Measurements from ENCODE around the gene SCARF2. TPM values are rescaled to one million over a fixed set of nuclear protein-coding genes. Genes with fewer than 3 reads are reported as not detected.

Gene SCARF2
- polyA plus RNA-seq, 3 donors, result 0.12 to 0.51 TPM; not detected in 1

DNA sequence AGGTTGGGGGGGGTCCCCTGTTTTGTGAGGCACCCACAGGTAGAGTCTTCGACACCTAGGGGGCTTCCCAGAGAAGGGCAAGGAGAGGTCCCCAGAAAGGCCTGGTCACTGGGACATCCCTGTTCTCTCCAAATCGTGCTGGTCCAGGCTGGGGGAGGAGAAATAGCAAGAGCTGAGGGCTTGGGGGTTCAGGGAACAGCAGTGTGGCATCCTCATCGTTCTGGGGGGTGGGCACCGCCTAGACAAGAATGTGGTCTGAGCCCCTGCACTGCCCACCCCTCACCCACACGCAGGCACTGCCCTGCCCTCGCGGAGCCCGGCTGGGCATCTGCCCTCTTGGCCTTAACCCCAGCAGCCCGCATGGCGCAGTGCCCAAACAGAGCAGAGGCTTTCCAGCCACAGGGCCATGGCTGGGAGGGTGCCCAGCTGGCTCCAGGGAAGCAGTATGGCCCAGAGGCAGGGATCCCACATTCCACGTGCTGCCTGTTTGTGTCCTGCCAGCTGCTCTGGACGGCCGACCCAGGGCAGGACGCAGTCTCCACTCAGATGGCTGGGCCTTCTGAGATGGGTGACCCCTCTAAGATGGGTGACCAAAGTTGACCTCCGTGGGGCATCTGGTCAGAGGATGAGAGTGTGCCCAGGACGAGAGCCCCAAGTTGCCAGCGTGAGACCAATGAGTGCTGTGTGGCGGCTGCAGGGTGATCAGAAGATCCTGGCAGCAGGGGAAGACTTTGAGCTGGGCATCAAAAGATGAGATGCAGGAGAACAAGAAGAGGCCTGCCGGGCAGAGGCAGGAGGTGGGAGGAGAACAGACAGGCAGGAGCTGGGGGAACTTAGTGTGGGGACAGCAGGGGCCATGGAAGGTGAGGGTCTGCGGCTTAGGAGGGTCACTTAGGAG is 14.4 kb downstream of the SCARF2 start:
- Histone ChIP-seq H3K27ac (ENCODE audit: low read depth in 1 of 2, low read length in 2 of 2) (no peak overlapping the region), H3K27me3 (ENCODE audit: control insufficient read depth in 2 of 2, insufficient read depth in 2 of 2, low read length in 2 of 2) (peaks cover 5 to 48% of the 10 kb centered on the region in 2 donors), H3K4me1 (ENCODE audit: control insufficient read depth in 1 of 2, insufficient read depth in 2 of 2, low read length in 2 of 2) (peaks cover 3 to 21% of the 10 kb centered on the region in 2 donors), H2AFZ (ENCODE audit: insufficient read depth, low read depth, low read length, poor library complexity, severe bottlenecking) (no peak overlapping the region), H3K9ac (ENCODE audit: insufficient read depth, low read length, poor library complexity, severe bottlenecking) (no peak overlapping the region), H3K4me3 (replicated peaks in 1 of 3; ENCODE audit: low read depth in 2 of 3, low read length in 3 of 3) (no peak overlapping the region), H4K20me1 (ENCODE audit: insufficient read depth, low read length) (no peaks in the 10 kb centered on the region), H3K36me3 (replicated peaks in 1 of 2; ENCODE audit: control insufficient read depth in 1 of 2, insufficient read depth in 2 of 2, low read length in 2 of 2) (no peaks in the 10 kb centered on the region), H3K4me2 (replicated peaks; ENCODE audit: extremely low read depth, low read length, poor library complexity, severe bottlenecking) (no peak overlapping the region), H3K79me2 (ENCODE audit: insufficient read depth, low read length) (no peaks in the 10 kb centered on the region), H3K9me3 (replicated peaks in 1 of 2; ENCODE audit: control insufficient read depth in 1 of 2, insufficient read depth in 1 of 2, low read length in 2 of 2) (peaks cover 5 to 13% of the 10 kb centered on the region in 2 donors)
- Mint-ChIP-seq H3K27ac (peak overlapping the region in 1 of 7 donors; percentile 32), H3K27me3 (ENCODE audit: low read depth in 3 of 3) (peaks cover 26 to 48% (median 41%) of the 10 kb centered on the region in 3 donors), H3K9me3 (peaks cover 0 to 8% (median 2%) of the 10 kb centered on the region in 7 donors), H3K4me1 (peaks cover 8% of the 10 kb centered on the region), H3K36me3 (peaks cover 2 to 12% of the 10 kb centered on the region in 2 donors), H3K4me3 (peak overlapping the region in 1 of 2 donors; percentile 68)
- intact Hi-C loops (cut with micrococcal nuclease), result loop anchor here in 1 of 2 donors (5.0 kb wide), 1 partner anchor 74 kb away; the partner anchor contains the start of gene KLHL22
- TF ChIP-seq, protein P1, sequence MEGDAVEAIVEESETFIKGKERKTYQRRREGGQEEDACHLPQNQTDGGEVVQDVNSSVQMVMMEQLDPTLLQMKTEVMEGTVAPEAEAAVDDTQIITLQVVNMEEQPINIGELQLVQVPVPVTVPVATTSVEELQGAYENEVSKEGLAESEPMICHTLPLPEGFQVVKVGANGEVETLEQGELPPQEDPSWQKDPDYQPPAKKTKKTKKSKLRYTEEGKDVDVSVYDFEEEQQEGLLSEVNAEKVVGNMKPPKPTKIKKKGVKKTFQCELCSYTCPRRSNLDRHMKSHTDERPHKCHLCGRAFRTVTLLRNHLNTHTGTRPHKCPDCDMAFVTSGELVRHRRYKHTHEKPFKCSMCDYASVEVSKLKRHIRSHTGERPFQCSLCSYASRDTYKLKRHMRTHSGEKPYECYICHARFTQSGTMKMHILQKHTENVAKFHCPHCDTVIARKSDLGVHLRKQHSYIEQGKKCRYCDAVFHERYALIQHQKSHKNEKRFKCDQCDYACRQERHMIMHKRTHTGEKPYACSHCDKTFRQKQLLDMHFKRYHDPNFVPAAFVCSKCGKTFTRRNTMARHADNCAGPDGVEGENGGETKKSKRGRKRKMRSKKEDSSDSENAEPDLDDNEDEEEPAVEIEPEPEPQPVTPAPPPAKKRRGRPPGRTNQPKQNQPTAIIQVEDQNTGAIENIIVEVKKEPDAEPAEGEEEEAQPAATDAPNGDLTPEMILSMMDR (IDR thresholded peaks at IDR 0.05), result no peak
- WGBS (ENCODE audit: insufficient coverage), result 76% methylated on average over 17 of the region's 20 CpGs
- DNase-seq, result no peak

DNA sequence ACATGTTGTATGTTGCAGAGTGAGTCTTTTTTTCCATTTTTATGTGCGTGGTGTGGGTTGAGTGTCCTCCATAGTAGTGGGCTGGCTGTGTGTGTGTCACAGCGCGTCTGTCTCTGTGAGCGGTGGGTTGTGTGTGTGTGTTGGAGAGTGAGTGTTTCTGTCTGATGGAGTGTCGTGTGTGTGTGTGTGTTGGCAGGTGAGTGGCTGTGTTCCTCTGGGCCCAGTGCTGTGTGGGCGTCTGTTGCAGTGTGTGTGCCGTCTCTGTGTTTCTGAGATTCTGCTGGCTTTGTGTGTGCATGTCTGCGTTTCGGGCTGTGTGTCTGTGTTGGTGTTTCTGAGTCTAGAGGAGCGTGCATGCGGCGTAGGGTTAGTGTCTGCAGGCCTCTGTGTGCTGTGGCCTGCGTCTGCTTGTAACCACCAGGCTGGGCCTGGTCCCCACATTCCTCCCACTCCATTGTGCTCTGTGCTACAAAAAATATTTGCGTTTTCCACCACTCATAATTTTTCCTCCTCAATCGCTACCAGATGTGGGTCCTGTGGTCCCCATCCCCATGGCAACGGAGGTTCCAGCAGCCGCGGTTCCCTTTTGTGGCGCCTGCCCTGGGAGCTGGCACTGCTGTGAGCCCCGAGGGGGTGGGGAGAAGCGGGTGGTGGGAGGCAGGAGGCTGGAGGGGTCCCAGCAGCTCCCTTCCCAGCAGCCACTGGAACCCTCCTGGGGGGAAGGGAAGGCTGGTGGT is 15.2 kb downstream of the SCARF2 start:
- WGBS (ENCODE audit: insufficient coverage), result 65% methylated on average over 9 of the region's 21 CpGs
- Histone ChIP-seq H3K79me2 (ENCODE audit: insufficient read depth, low read length) (no peaks in the 10 kb centered on the region), H3K9me3 (replicated peaks in 1 of 2; ENCODE audit: control insufficient read depth in 1 of 2, insufficient read depth in 1 of 2, low read length in 2 of 2) (peaks cover 5 to 11% of the 10 kb centered on the region in 2 donors), H3K9ac (ENCODE audit: insufficient read depth, low read length, poor library complexity, severe bottlenecking) (no peak overlapping the region), H4K20me1 (ENCODE audit: insufficient read depth, low read length) (no peaks in the 10 kb centered on the region), H3K4me2 (replicated peaks; ENCODE audit: extremely low read depth, low read length, poor library complexity, severe bottlenecking) (no peak overlapping the region), H3K4me3 (replicated peaks in 1 of 3; ENCODE audit: low read depth in 2 of 3, low read length in 3 of 3) (no peak overlapping the region), H3K4me1 (ENCODE audit: control insufficient read depth in 1 of 2, insufficient read depth in 2 of 2, low read length in 2 of 2) (peaks cover 5 to 26% of the 10 kb centered on the region in 2 donors), H3K27ac (ENCODE audit: low read depth in 1 of 2, low read length in 2 of 2) (no peak overlapping the region), H3K27me3 (ENCODE audit: control insufficient read depth in 2 of 2, insufficient read depth in 2 of 2, low read length in 2 of 2) (peaks cover 5 to 41% of the 10 kb centered on the region in 2 donors), H2AFZ (ENCODE audit: insufficient read depth, low read depth, low read length, poor library complexity, severe bottlenecking) (no peak overlapping the region), H3K36me3 (replicated peaks in 1 of 2; ENCODE audit: control insufficient read depth in 1 of 2, insufficient read depth in 2 of 2, low read length in 2 of 2) (no peaks in the 10 kb centered on the region)
- H3K36me3 Mint-ChIP-seq, result peaks cover 0 to 9% of the 10 kb centered on the region in 2 donors
- intact Hi-C loops (cut with micrococcal nuclease), result loop anchor here in 1 of 2 donors (5.0 kb wide), 1 partner anchor 75 kb away; the partner anchor contains the start of gene KLHL22
- H3K9me3 Mint-ChIP-seq, result peaks cover 0 to 8% (median 2%) of the 10 kb centered on the region in 7 donors
- TF ChIP-seq, protein P1 (IDR thresholded peaks at IDR 0.05), result no peak
- DNase-seq, result no peak
- no peak overlapping the region for H3K4me3 Mint-ChIP-seq
- no peak overlapping the region for H3K27ac Mint-ChIP-seq
- peaks cover 22 to 42% (median 35%) of the 10 kb centered on the region in 3 donors for H3K27me3 Mint-ChIP-seq (ENCODE audit: low read depth in 3 of 3)
- H3K4me1 Mint-ChIP-seq, result peaks cover 14% of the 10 kb centered on the region
